Suprapubic skin (tissue), 4 donors: ENCODE measurements around the gene LCE2D.

ENCODE experiments used
- POLR2A ChIP-seq, 2 donors: fragments of 450-650 bp; IDR thresholded peaks; one replicate each; pipeline ENCODE4 v1.6.1; 2017; ENCODE audit warnings: antibody characterized with exemption in 2 of 2, mild to moderate bottlenecking in 2 of 2, moderate library complexity in 2 of 2
- POLR2AphosphoS5 ChIP-seq, 3 donors: sonication (generic); formaldehyde crosslinking; IDR thresholded peaks; one replicate each; pipeline ENCODE4 v1.6.1; 2017; ENCODE audit warnings: antibody characterized with exemption in 3 of 3
- TF ChIP-seq, protein P1 (sequence below), 2 donors: fragments of 200-600 bp in 1 of 2; fragments of 450-650 bp in 1 of 2; sonication (generic) in 1 of 2; IDR thresholded peaks; one replicate each; pipeline ENCODE4 v1.5.1; 2016 to 2019; ENCODE audit warnings: antibody characterized with exemption in 2 of 2, mild to moderate bottlenecking in 1 of 2, moderate library complexity in 1 of 2

DNA sequence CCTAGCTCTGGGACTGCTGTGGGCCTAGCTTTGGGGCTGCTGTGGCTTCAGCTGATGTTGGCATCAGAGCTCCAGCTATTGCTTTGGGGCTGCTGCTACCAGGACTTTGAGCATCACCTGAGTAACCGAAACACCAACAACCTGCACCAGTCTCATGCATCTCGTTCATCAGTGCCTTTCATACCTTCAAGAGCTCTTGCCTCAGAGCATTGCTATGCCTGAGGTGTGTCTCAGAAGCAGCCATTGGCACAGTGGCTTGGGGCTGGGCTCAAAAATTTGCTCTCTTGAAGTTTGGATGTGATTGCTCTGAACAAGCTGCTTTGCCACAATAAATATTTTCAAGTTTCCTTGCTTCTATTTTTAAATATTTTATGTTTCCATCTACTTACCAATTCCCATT lies 6.7 kb upstream of the LCE2D start:
- TF ChIP-seq, protein P1, sequence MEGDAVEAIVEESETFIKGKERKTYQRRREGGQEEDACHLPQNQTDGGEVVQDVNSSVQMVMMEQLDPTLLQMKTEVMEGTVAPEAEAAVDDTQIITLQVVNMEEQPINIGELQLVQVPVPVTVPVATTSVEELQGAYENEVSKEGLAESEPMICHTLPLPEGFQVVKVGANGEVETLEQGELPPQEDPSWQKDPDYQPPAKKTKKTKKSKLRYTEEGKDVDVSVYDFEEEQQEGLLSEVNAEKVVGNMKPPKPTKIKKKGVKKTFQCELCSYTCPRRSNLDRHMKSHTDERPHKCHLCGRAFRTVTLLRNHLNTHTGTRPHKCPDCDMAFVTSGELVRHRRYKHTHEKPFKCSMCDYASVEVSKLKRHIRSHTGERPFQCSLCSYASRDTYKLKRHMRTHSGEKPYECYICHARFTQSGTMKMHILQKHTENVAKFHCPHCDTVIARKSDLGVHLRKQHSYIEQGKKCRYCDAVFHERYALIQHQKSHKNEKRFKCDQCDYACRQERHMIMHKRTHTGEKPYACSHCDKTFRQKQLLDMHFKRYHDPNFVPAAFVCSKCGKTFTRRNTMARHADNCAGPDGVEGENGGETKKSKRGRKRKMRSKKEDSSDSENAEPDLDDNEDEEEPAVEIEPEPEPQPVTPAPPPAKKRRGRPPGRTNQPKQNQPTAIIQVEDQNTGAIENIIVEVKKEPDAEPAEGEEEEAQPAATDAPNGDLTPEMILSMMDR (IDR thresholded peaks at IDR 0.05): no peak
- TF ChIP-seq POLR2A (IDR thresholded peaks at IDR 0.05) (no peak), POLR2AphosphoS5 (IDR thresholded peaks at IDR 0.05) (no peak)
